Astrocyte (in vitro differentiated cells and primary cell): ENCODE data around the gene CCDC74A.
"Not testable (repeated sequence)": the region's sequence is repeated elsewhere in the genome, so short reads cannot be mapped to it uniquely, and the experiment has no call there.

Source experiments
- EZH2 ChIP-seq: IDR thresholded peaks from 2 replicates; pipeline ENCODE4 v1.6.1; 2012; ENCODE audit warnings: mild to moderate bottlenecking, low read length, inconsistent platforms; ENCODE audit not compliant: insufficient read depth
- TF ChIP-seq, protein P1 (sequence below): IDR thresholded peaks from 2 replicates; pipeline ENCODE4 v1.5.1; 2011; ENCODE audit warnings: low read depth, mild to moderate bottlenecking, inconsistent platforms, low read length, moderate library complexity; ENCODE audit not compliant: insufficient read depth

DNA sequence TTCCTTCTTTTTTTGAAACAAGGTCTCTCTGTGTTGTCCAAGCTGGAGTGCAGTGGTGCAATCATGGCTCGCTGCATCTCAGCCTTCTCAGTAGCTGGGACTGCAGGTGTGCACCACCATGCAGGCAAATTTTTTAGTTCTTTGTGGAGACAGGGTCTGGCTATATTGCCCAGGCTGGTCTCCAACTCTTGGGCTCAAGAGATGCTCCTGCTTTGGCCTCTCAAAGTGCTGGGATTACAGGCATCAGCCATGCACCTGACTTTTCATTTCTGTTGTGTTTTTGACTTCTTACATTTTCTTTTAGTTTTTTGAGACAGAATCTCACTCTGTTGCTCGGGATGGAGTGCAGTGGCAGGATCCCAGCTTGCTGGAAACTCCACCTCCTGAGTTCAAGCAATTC lies 2.4 kb upstream of the CCDC74A start:
- TF ChIP-seq, protein P1, sequence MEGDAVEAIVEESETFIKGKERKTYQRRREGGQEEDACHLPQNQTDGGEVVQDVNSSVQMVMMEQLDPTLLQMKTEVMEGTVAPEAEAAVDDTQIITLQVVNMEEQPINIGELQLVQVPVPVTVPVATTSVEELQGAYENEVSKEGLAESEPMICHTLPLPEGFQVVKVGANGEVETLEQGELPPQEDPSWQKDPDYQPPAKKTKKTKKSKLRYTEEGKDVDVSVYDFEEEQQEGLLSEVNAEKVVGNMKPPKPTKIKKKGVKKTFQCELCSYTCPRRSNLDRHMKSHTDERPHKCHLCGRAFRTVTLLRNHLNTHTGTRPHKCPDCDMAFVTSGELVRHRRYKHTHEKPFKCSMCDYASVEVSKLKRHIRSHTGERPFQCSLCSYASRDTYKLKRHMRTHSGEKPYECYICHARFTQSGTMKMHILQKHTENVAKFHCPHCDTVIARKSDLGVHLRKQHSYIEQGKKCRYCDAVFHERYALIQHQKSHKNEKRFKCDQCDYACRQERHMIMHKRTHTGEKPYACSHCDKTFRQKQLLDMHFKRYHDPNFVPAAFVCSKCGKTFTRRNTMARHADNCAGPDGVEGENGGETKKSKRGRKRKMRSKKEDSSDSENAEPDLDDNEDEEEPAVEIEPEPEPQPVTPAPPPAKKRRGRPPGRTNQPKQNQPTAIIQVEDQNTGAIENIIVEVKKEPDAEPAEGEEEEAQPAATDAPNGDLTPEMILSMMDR = not testable (repeated sequence)
- not testable (repeated sequence) for TF ChIP-seq EZH2
